B cell (primary cell): ENCODE measurements around the gene PSMB5. TPM values are rescaled to one million over a fixed set of nuclear protein-coding genes. Genes with fewer than 3 reads are reported as not detected.

Experiments used
- ATAC-seq: fragments of 200-7000 bp; cut with Tn5 transposase; one replicate; pipeline ENCODE4 v1.10.0; 2021; ENCODE audit warnings: low read depth, mild to moderate bottlenecking, moderate number of reproducible peaks, moderate library complexity
- CTCF ChIA-PET: fragments of 350-600 bp; sonication (Branson Sonifier 250); formaldehyde crosslinking; loops from one replicate; lab custom pipeline; 2021; ENCODE audit warnings: antibody characterized with exemption, inconsistent platforms; lab: Charles Lee
- POLR2A ChIA-PET: fragments of 350-600 bp; sonication (Branson Sonifier 250); formaldehyde crosslinking; loops from one replicate; lab custom pipeline; 2021; ENCODE audit warnings: antibody characterized with exemption; lab: Charles Lee
- DNase-seq: peaks from one replicate; pipeline ENCODE4 v3.0.0; 2013
- H2AFZ ChIP-seq: 2 replicates; pipeline ENCODE4 v1.6.1; 2012; ENCODE audit warnings: mild to moderate bottlenecking, low read depth, low read length; ENCODE audit not compliant: insufficient read depth, poor library complexity, severe bottlenecking
- H3K27ac ChIP-seq, 2 donors: 1 replicate in 1 of 2; 2 replicates in 1 of 2; pipeline ENCODE4 v1.5.1; 2012 to 2013; ENCODE audit warnings: low read length in 2 of 2, mild to moderate bottlenecking in 2 of 2, moderate library complexity in 1 of 2
- H3K27me3 ChIP-seq, 4 experiments: fragments of 200-600 bp in 1 of 4; sonication (generic) in 1 of 4; replicated peaks in 1 of 4; 1 replicate in 2 of 4; 2 replicates in 2 of 4; pipeline versions ENCODE4 v1.6.1 to v1.7.0; 2013 to 2016; ENCODE audit warnings: low read length in 3 of 4, mild to moderate bottlenecking in 2 of 4, mixed read lengths in 1 of 4, moderate library complexity in 1 of 4; ENCODE audit not compliant: insufficient read depth in 4 of 4, control insufficient read depth in 3 of 4; ENCODE audit errors: control extremely low read depth in 1 of 4
- H3K36me3 ChIP-seq, 2 experiments: replicated peaks in 1 of 2; 1 replicate in 1 of 2; 2 replicates in 1 of 2; pipeline versions ENCODE4 v1.6.1 to v1.7.1; 2013; ENCODE audit warnings: low read length in 1 of 2; ENCODE audit not compliant: insufficient read depth in 2 of 2, control insufficient read depth in 1 of 2; ENCODE audit errors: control extremely low read depth in 1 of 2, extremely low read depth in 1 of 2
- H3K4me1 ChIP-seq, 2 donors: fragments of 200-600 bp in 1 of 2; sonication (generic) in 1 of 2; 1 replicate in 1 of 2; 2 replicates in 1 of 2; pipeline versions ENCODE4 v1.5.1 to v1.6.1; 2013 to 2017; ENCODE audit warnings: low read length in 2 of 2; ENCODE audit not compliant: control insufficient read depth in 2 of 2, insufficient read depth in 2 of 2
- H3K4me2 ChIP-seq: replicated peaks from 2 replicates; pipeline ENCODE3; 2012; ENCODE audit warnings: mild to moderate bottlenecking, low read depth, low read length; ENCODE audit not compliant: poor library complexity, severe bottlenecking
- H3K4me3 ChIP-seq, 5 experiments: fragments of 200-600 bp in 1 of 5; sonication (generic) in 1 of 5; 1 replicate in 3 of 5; 2 replicates in 2 of 5; pipeline versions ENCODE4 v1.5.1 to v1.7.0; 2011 to 2016; ENCODE audit warnings: low read length in 4 of 5, mild to moderate bottlenecking in 4 of 5, low read depth in 2 of 5, control low read depth in 1 of 5, moderate library complexity in 1 of 5; ENCODE audit not compliant: insufficient read depth in 1 of 5; ENCODE audit errors: control extremely low read depth in 1 of 5, extremely low read depth in 1 of 5
- H3K79me2 ChIP-seq: fragments of 200-600 bp; sonication (generic); one replicate; pipeline ENCODE4 v1.6.0; 2016; ENCODE audit warnings: low read length; ENCODE audit not compliant: control insufficient read depth, insufficient read depth
- H3K9ac ChIP-seq: fragments of 200-600 bp; sonication (generic); 2 replicates; pipeline ENCODE4 v1.6.1; 2017; ENCODE audit warnings: mild to moderate bottlenecking, low read length, moderate library complexity
- H3K9me3 ChIP-seq, 3 donors: one replicate each; pipeline versions ENCODE4 v1.6.1 to v1.7.1; 2013; ENCODE audit warnings: low read length in 2 of 3; ENCODE audit not compliant: control insufficient read depth in 2 of 3, insufficient read depth in 1 of 3; ENCODE audit errors: control extremely low read depth in 1 of 3
- H4K20me1 ChIP-seq: 2 replicates; pipeline ENCODE4 v1.6.0; 2012; ENCODE audit warnings: mild to moderate bottlenecking, low read length; ENCODE audit not compliant: insufficient read depth, control insufficient read depth, poor library complexity, severe bottlenecking
- H3K27ac Mint-ChIP-seq: one replicate; pipeline ENCODE4 v1.8.0; 2021; ENCODE audit warnings: mixed read lengths
- H3K27me3 Mint-ChIP-seq: one replicate; pipeline ENCODE4 v1.8.0; 2021; ENCODE audit warnings: mixed read lengths
- H3K4me1 Mint-ChIP-seq: one replicate; pipeline ENCODE4 v1.8.0; 2021; ENCODE audit warnings: mixed read lengths
- H3K4me3 Mint-ChIP-seq: one replicate; pipeline ENCODE4 v1.8.0; 2021; ENCODE audit warnings: mixed read lengths
- H3K9me3 Mint-ChIP-seq: one replicate; pipeline ENCODE4 v1.8.0; 2022; ENCODE audit warnings: mixed read lengths; ENCODE audit not compliant: insufficient read depth
- CTCF ChIP-seq: fragments of 200-600 bp; IDR thresholded peaks from one replicate; pipeline ENCODE4 v1.8.0; 2022; ENCODE audit warnings: antibody characterized with exemption, mild to moderate bottlenecking
- EZH2 ChIP-seq: IDR thresholded peaks from 2 replicates; pipeline ENCODE4 v1.6.1; 2012; ENCODE audit warnings: borderline replicate concordance, low read depth, mild to moderate bottlenecking, moderate library complexity, low read length; ENCODE audit not compliant: insufficient read depth, poor library complexity, severe bottlenecking
- WGBS: methylation state at CpG from one replicate; pipeline ENCODE4 v1.1.5; 2013; ENCODE audit warnings: missing lambda C conversion rate; ENCODE audit not compliant: insufficient coverage; 5-methylcytosine and 5-hydroxymethylcytosine counted together
- intact Hi-C: fragments of 100-400 bp; cut with micrococcal nuclease; formaldehyde crosslinking; loops from one replicate; pipeline ENCODE4 v1.10.0; 2022
- polyA plus RNA-seq: library from polyadenylated mRNA; depleted of rRNA; stranded (reverse); fragments of >200 nt; gene quantifications from 2 replicates; pipeline ENCODE4 v1.2.3, GENCODE V29; 2012
- total RNA-seq, 2 donors: library from RNA; stranded (reverse); fragments of 120-200 nt in 1 of 2; gene quantifications; 1 replicate in 1 of 2; 2 replicates in 1 of 2; pipeline versions ENCODE4 v1.2.3 to v1.2.4, GENCODE V29; 2013 to 2022

The PSMB5 gene
- total and polyA plus RNA-seq, 2 donors (not counting 1 experiment from before 2014, with no cell fraction given), result 16.5 to 29.0 TPM

GRCh38 chr14:23054000-23054811, 19.5 kb upstream of the PSMB5 start:
- TF ChIP-seq EZH2 (no peak), CTCF (no peak)
- Histone ChIP-seq H3K79me2 (no peaks in the 10 kb centered on the region), H3K27ac (no peak overlapping the region), H3K4me3 (no peak overlapping the region), H3K4me2 (no peak overlapping the region), H3K9ac (no peak overlapping the region), H2AFZ (no peak overlapping the region), H3K4me1 (peaks cover 10 to 21% of the 10 kb centered on the region in 2 donors), H4K20me1 (peaks cover 5% of the 10 kb centered on the region), H3K27me3 (peaks cover 0 to 6% (median 0%) of the 10 kb centered on the region in 4 experiments), H3K9me3 (no peaks in the 10 kb centered on the region), H3K36me3 (peaks cover 0 to 12% of the 10 kb centered on the region in 2 experiments)
- no peak for DNase-seq
- H3K27ac Mint-ChIP-seq, result no peak overlapping the region
- no peaks in the 10 kb centered on the region for H3K27me3 Mint-ChIP-seq
- no peak for ATAC-seq
- ChIA-PET CTCF (interaction anchor here (0.8 to 19.1 kb wide), 5 partner anchors 21 to 464 kb away, joined by 3 to 1134 read pairs (median 4); partner anchors contain the start of gene AJUBA), POLR2A (interaction anchor here (0.7 to 0.8 kb wide), 2 partner anchors 30 to 68 kb away, joined by 3 to 6 read pairs; no protein-coding TSS in a partner anchor)
- H3K9me3 Mint-ChIP-seq, result no peaks in the 10 kb centered on the region
- 85% methylated on average over 14 of the region's 17 CpGs for WGBS
- peaks cover 18% of the 10 kb centered on the region for H3K4me1 Mint-ChIP-seq
- H3K4me3 Mint-ChIP-seq, result no peak overlapping the region
- intact Hi-C loops, result loop anchor here (10.0 kb wide), 2 partner anchors 669 to 749 kb away; no protein-coding TSS in a partner anchor

GRCh38 chr14:23053426-23053825, 18.7 kb upstream of the PSMB5 start:
- peaks cover 0 to 4% of the 10 kb centered on the region in 2 experiments for H3K36me3 ChIP-seq
- ATAC-seq, result no peak
- peaks cover 0 to 6% (median 0%) of the 10 kb centered on the region in 4 experiments for H3K27me3 ChIP-seq
- ChIA-PET CTCF (interaction anchor here (0.8 to 19.1 kb wide), 6 partner anchors 21 to 463 kb away, joined by 3 to 1134 read pairs (median 4); partner anchors contain the start of gene AJUBA), POLR2A (no interaction called here)
- Mint-ChIP-seq H3K4me1 (peaks cover 18% of the 10 kb centered on the region), H3K27me3 (no peaks in the 10 kb centered on the region), H3K27ac (no peak overlapping the region), H3K4me3 (no peak overlapping the region), H3K9me3 (no peaks in the 10 kb centered on the region)
- no peak overlapping the region for H3K4me3 ChIP-seq
- TF ChIP-seq CTCF, result no peak
- peaks cover 5% of the 10 kb centered on the region for H4K20me1 ChIP-seq
- 93% methylated on average over 10 of the region's 10 CpGs for WGBS
- no peaks in the 10 kb centered on the region for H3K79me2 ChIP-seq
- H3K9me3 ChIP-seq, result no peaks in the 10 kb centered on the region
- no peak overlapping the region for H2AFZ ChIP-seq
- no peak overlapping the region for H3K27ac ChIP-seq
- H3K9ac ChIP-seq, result no peak overlapping the region
- no peak overlapping the region for H3K4me2 ChIP-seq
- DNase-seq, result no peak
- peaks cover 10 to 21% of the 10 kb centered on the region in 2 donors for H3K4me1 ChIP-seq
- intact Hi-C loops, result loop anchor here (10.0 kb wide), 2 partner anchors 669 to 749 kb away; no protein-coding TSS in a partner anchor
